ENCODE measurements around the gene POLE3. TPM values are rescaled to one million over a fixed set of nuclear protein-coding genes. Genes with fewer than 3 reads are reported as not detected.

POLE3 gene
- total and polyA plus RNA-seq, 2 donors (not counting 3 experiments of a cell fraction or from before 2014, with no cell fraction given), result 53.8 to 68.6 TPM

GRCh38 chr9:113436728-113437515 is 26.4 kb upstream of the POLE3 start:
- POLR2A ChIA-PET, result interaction anchor here (1.0 kb wide), 1 partner anchor 122 kb away, joined by 3 read pairs; no protein-coding TSS in a partner anchor
- Histone ChIP-seq H3K27me3 (ENCODE audit: control insufficient read depth in 2 of 2, insufficient read depth in 2 of 2, low read length in 2 of 2) (no peaks in the 10 kb centered on the region), H3K4me1 (ENCODE audit: control insufficient read depth, extremely low read depth, insufficient read depth, low read length) (no peaks in the 10 kb centered on the region), H3K9ac (replicated peaks; ENCODE audit: extremely low read depth, insufficient read depth, low read length) (no peak overlapping the region), H3K27ac (ENCODE audit: insufficient read depth, low read depth, low read length) (no peak overlapping the region), H2AFZ (ENCODE audit: low read depth, low read length) (no peak overlapping the region), H3K4me3 (replicated peaks in 1 of 3; ENCODE audit: insufficient read depth in 1 of 3, low read depth in 1 of 3, low read length in 3 of 3) (no peak overlapping the region), H4K20me1 (replicated peaks; ENCODE audit: control insufficient read depth, extremely low read depth, insufficient read depth, low read length) (no peaks in the 10 kb centered on the region), H3K79me2 (ENCODE audit: control insufficient read depth, insufficient read depth, low read length) (no peaks in the 10 kb centered on the region), H3K36me3 (ENCODE audit: control insufficient read depth in 2 of 2, extremely low read depth in 1 of 2, insufficient read depth in 2 of 2, low read length in 2 of 2) (no peaks in the 10 kb centered on the region), H3K9me3 (replicated peaks; ENCODE audit: control insufficient read depth, insufficient read depth, low read length) (no peaks in the 10 kb centered on the region), H3K4me2 (ENCODE audit: insufficient read depth, low read length) (no peak overlapping the region), H3K9me1 (replicated peaks; ENCODE audit: control insufficient read depth, extremely low read depth, insufficient read depth, low read length) (no peaks in the 10 kb centered on the region)
- no peak for DNase-seq (ENCODE audit: low read depth, low spot score)
- TF ChIP-seq, protein P1, sequence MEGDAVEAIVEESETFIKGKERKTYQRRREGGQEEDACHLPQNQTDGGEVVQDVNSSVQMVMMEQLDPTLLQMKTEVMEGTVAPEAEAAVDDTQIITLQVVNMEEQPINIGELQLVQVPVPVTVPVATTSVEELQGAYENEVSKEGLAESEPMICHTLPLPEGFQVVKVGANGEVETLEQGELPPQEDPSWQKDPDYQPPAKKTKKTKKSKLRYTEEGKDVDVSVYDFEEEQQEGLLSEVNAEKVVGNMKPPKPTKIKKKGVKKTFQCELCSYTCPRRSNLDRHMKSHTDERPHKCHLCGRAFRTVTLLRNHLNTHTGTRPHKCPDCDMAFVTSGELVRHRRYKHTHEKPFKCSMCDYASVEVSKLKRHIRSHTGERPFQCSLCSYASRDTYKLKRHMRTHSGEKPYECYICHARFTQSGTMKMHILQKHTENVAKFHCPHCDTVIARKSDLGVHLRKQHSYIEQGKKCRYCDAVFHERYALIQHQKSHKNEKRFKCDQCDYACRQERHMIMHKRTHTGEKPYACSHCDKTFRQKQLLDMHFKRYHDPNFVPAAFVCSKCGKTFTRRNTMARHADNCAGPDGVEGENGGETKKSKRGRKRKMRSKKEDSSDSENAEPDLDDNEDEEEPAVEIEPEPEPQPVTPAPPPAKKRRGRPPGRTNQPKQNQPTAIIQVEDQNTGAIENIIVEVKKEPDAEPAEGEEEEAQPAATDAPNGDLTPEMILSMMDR (IDR thresholded peaks at IDR 0.05; ENCODE audit: extremely low read depth in 1 of 2, insufficient read depth in 1 of 2, low read depth in 1 of 2, low read length in 2 of 2), result no peak
- no peak for TF ChIP-seq EZH2 (IDR thresholded peaks at IDR 0.05; ENCODE audit: borderline replicate concordance, low read depth, low read length, severe bottlenecking)
- no peak for TF ChIP-seq GATA2 (IDR thresholded peaks at IDR 0.05; ENCODE audit: insufficient read depth, insufficient read length, low read depth, low read length)
- no peak for TF ChIP-seq POLR2A (IDR thresholded peaks at IDR 0.05; ENCODE audit: low read depth, low read length)
- TF ChIP-seq FOS (IDR thresholded peaks at IDR 0.05; ENCODE audit: borderline replicate concordance, insufficient read depth, low read length), result no peak
- no peak for TF ChIP-seq MAX (IDR thresholded peaks at IDR 0.05; ENCODE audit: insufficient read depth, insufficient read length)
- TF ChIP-seq POLR2AphosphoS5 (IDR thresholded peaks at IDR 0.05; ENCODE audit: insufficient read depth, low read depth, low read length), result no peak
- no peak for TF ChIP-seq MYC (IDR thresholded peaks at IDR 0.05; ENCODE audit: low read depth, low read length)
- TF ChIP-seq JUN (IDR thresholded peaks at IDR 0.05; ENCODE audit: borderline replicate concordance, insufficient read depth, insufficient read length, low read depth), result no peak
- CTCF ChIA-PET, result interaction anchor here (2.5 kb wide), 1 partner anchor 9 kb away, joined by 9 read pairs; no protein-coding TSS in a partner anchor
- dilution Hi-C loops (cut with MboI; ENCODE audit: extremely low pct_ligation_motif_present, low sequenced_read_pairs), result no loop called here
- BruUV-seq (replicated peaks), result no TSS peak
- FAIRE-seq, result no peak
- intact Hi-C loops (cut with micrococcal nuclease), result no loop called here
